HFFc6 (cell line): Measurements from ENCODE around the gene RFWD3. TPM values are rescaled to one million over a fixed set of nuclear protein-coding genes. Genes with fewer than 3 reads are reported as not detected.

ENCODE experiments used
- DNase-seq: peaks from one replicate; pipeline ENCODE4 v3.0.0-alpha.2; 2018
- H3K27ac Mint-ChIP-seq: 2 replicates; pipeline ENCODE4 v1.8.0; 2020; ENCODE audit warnings: mild to moderate bottlenecking, mixed read lengths
- H3K27me3 Mint-ChIP-seq: 2 replicates; pipeline ENCODE4 v1.8.0; 2021; ENCODE audit warnings: mild to moderate bottlenecking, moderate library complexity, mixed read lengths; ENCODE audit not compliant: insufficient read depth
- H3K36me3 Mint-ChIP-seq: 2 replicates; pipeline ENCODE4 v1.8.0; 2021; ENCODE audit warnings: low read depth, mixed read lengths
- H3K4me1 Mint-ChIP-seq: 2 replicates; pipeline ENCODE4 v1.8.0; 2020; ENCODE audit warnings: low read depth, mixed read lengths
- H3K4me3 Mint-ChIP-seq: 2 replicates; pipeline ENCODE4 v1.8.0; 2020; ENCODE audit warnings: mild to moderate bottlenecking, moderate library complexity, mixed read lengths
- H3K9me3 Mint-ChIP-seq: 2 replicates; pipeline ENCODE4 v1.8.0; 2020; ENCODE audit warnings: mild to moderate bottlenecking, mixed read lengths
- CTCF ChIP-seq: fragments of 200-600 bp; sonication (generic); IDR thresholded peaks from 2 replicates; pipeline ENCODE4 v1.5.0; 2021; ENCODE audit warnings: antibody characterized with exemption, mild to moderate bottlenecking
- total RNA-seq, 6 experiments: library from RNA; stranded (reverse); fragmentation: NEBNext Ultra II Directional; extraction: Animal tissue kit (Norgen Biotek cat#: 25700); gene quantifications; 2 replicates in 1 of 6; 3 replicates in 5 of 6; pipeline ENCODE4 v1.2.3, GENCODE V29; 2021

Gene RFWD3
- total RNA-seq, 6 experiments from 2014 or later: 27.2 to 44.4 (median 42.9) TPM

GRCh38 chr16:74652249-74652648, 14.4 kb downstream of the RFWD3 start:
- no peak overlapping the region for H3K4me3 Mint-ChIP-seq
- peaks cover 2% of the 10 kb centered on the region; the same call in 1 of the 2 replicates for H3K27me3 Mint-ChIP-seq
- peaks cover 9% of the 10 kb centered on the region; the same call in 1 of the 2 replicates for H3K36me3 Mint-ChIP-seq
- no peaks in the 10 kb centered on the region for H3K9me3 Mint-ChIP-seq
- H3K4me1 Mint-ChIP-seq: peaks cover 22% of the 10 kb centered on the region
- DNase-seq: no peak
- TF ChIP-seq CTCF: no peak
- no peak overlapping the region for H3K27ac Mint-ChIP-seq

- Mint-ChIP-seq H3K9me3 (no peaks in the 10 kb centered on the region), H3K4me3 (no peak overlapping the region), H3K27ac (no peak overlapping the region), H3K27me3 (peaks cover 2% of the 10 kb centered on the region; the same call in 1 of the 2 replicates), H3K4me1 (peaks cover 26% of the 10 kb centered on the region), H3K36me3 (peaks cover 9% of the 10 kb centered on the region; the same call in 1 of the 2 replicates)
- no peak for DNase-seq
- TF ChIP-seq CTCF: no peak
These were observed 14.8 kb downstream of the RFWD3 start for GRCh38 chr16:74651841-74652240.

GRCh38 chr16:74650966-74651567, 15.6 kb downstream of the RFWD3 start:
- Mint-ChIP-seq H3K36me3 (peaks cover 9% of the 10 kb centered on the region; the same call in 1 of the 2 replicates), H3K4me1 (peaks cover 28% of the 10 kb centered on the region), H3K4me3 (no peak overlapping the region), H3K27me3 (peaks cover 4% of the 10 kb centered on the region; the same call in 1 of the 2 replicates), H3K9me3 (no peaks in the 10 kb centered on the region), H3K27ac (no peak overlapping the region)
- TF ChIP-seq CTCF: peak; percentile 85
- no peak for DNase-seq

GRCh38 chr16:74649839-74650504, 16.7 kb downstream of the RFWD3 start:
- peaks cover 5% of the 10 kb centered on the region; the same call in 1 of the 2 replicates for H3K36me3 Mint-ChIP-seq
- H3K9me3 Mint-ChIP-seq: no peaks in the 10 kb centered on the region
- H3K27ac Mint-ChIP-seq: no peak overlapping the region
- H3K4me3 Mint-ChIP-seq: no peak overlapping the region
- peaks cover 28% of the 10 kb centered on the region for H3K4me1 Mint-ChIP-seq
- no peak for TF ChIP-seq CTCF
- peaks cover 4% of the 10 kb centered on the region; the same call in 1 of the 2 replicates for H3K27me3 Mint-ChIP-seq
- no peak for DNase-seq

GRCh38 chr16:74641969-74642368, 24.7 kb downstream of the RFWD3 start:
- peaks cover 5% of the 10 kb centered on the region for H3K36me3 Mint-ChIP-seq

More at GRCh38 chr16:74641969-74642368, 24.7 kb downstream of the RFWD3 start:
- TF ChIP-seq CTCF: no peak
- no peak overlapping the region for H3K27ac Mint-ChIP-seq
- H3K9me3 Mint-ChIP-seq: no peaks in the 10 kb centered on the region
- H3K4me3 Mint-ChIP-seq: no peak overlapping the region
- peaks cover 3% of the 10 kb centered on the region; the same call in 1 of the 2 replicates for H3K4me1 Mint-ChIP-seq
- no peak for DNase-seq
- peaks cover 2% of the 10 kb centered on the region; the same call in 1 of the 2 replicates for H3K27me3 Mint-ChIP-seq
